Hepatocyte (in vitro differentiated cells): Measurements from ENCODE around the gene ARHGAP6.

Source experiments
- CTCF ChIP-seq: fragments of 200-600 bp; sonication (generic); IDR thresholded peaks from 2 replicates; pipeline ENCODE4 v1.5.1; 2016; ENCODE audit warnings: antibody characterized with exemption, mild to moderate bottlenecking; ENCODE audit not compliant: poor library complexity
- EZH2 ChIP-seq: fragments of 200-600 bp; sonication (generic); IDR thresholded peaks from 2 replicates; pipeline ENCODE4 v1.6.1; 2016; ENCODE audit warnings: antibody characterized with exemption, mild to moderate bottlenecking, borderline replicate concordance
- EZH2phosphoT487 ChIP-seq: fragments of 200-600 bp; sonication (generic); IDR thresholded peaks from one replicate; pipeline ENCODE4 v1.6.1; 2018; ENCODE audit warnings: antibody characterized with exemption, mild to moderate bottlenecking, low read depth, moderate library complexity; ENCODE audit not compliant: unreplicated experiment, severe bottlenecking

- TF ChIP-seq EZH2 (no peak), CTCF (no peak), EZH2phosphoT487 (no peak)
These were observed 493.3 kb downstream of the ARHGAP6 start for GRCh38 chrX:11172415-11172814.
